GM12864 (cell line): Measurements from ENCODE around the gene CRIM1.

Source experiments
- DNase-seq: peaks from one replicate; pipeline ENCODE4 v3.0.0-alpha.2; 2011; ENCODE audit warnings: low read depth
- H3K4me3 ChIP-seq: 2 replicates; pipeline ENCODE4 v1.5.1; 2011; ENCODE audit warnings: mild to moderate bottlenecking, low read depth, low read length, control low read depth
- CTCF ChIP-seq: IDR thresholded peaks from 2 replicates; pipeline ENCODE4 v1.5.1; 2011; ENCODE audit warnings: low read depth, mild to moderate bottlenecking, moderate library complexity, low read length, control low read depth, inconsistent platforms; ENCODE audit errors: missing control alignments

The CRIM1 gene

GRCh38 chr2:36515538-36515937 lies 160.0 kb downstream of the CRIM1 start:
- H3K4me3 ChIP-seq, result no peak overlapping the region
- no peak for DNase-seq
- no peak for TF ChIP-seq CTCF

- H3K4me3 ChIP-seq, result no peak overlapping the region
- DNase-seq, result no peak
- TF ChIP-seq CTCF, result no peak
These were observed 160.7 kb downstream of the CRIM1 start for GRCh38 chr2:36516136-36516870.

DNA sequence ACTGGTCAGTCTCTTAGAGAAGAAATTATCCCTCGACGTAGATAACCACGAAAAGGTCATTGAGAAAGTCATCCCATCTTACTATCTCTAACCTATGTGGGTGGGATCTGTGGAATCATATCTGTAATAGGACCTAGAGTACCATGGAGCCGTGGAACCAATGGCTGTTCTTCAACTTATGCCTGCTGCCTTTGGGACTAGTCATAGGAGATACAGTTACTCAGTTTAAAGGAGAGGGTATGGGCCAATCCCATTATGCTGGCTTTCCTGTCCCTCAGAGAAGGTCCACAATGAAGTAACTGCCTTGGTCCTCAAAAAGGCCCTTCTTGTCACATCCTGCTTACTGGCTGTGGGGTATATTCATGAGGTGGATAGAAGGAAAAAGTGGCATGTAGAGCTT lies 164.9 kb downstream of the CRIM1 start:
- no peak overlapping the region for H3K4me3 ChIP-seq
- DNase-seq, result no peak
- no peak for TF ChIP-seq CTCF

GRCh38 chr2:36523153-36523552 lies 167.6 kb downstream of the CRIM1 start:
- DNase-seq, result no peak
- no peak for TF ChIP-seq CTCF

GRCh38 chr2:36525245-36525644 lies 169.7 kb downstream of the CRIM1 start:
- no peak for TF ChIP-seq CTCF
- DNase-seq, result no peak
- H3K4me3 ChIP-seq, result no peak overlapping the region

More at GRCh38 chr2:36523153-36523552, 167.6 kb downstream of the CRIM1 start:
- no peak overlapping the region for H3K4me3 ChIP-seq

- no peak for TF ChIP-seq CTCF
- DNase-seq, result no peak
These were observed 170.6 kb downstream of the CRIM1 start for GRCh38 chr2:36526226-36526625.

DNA sequence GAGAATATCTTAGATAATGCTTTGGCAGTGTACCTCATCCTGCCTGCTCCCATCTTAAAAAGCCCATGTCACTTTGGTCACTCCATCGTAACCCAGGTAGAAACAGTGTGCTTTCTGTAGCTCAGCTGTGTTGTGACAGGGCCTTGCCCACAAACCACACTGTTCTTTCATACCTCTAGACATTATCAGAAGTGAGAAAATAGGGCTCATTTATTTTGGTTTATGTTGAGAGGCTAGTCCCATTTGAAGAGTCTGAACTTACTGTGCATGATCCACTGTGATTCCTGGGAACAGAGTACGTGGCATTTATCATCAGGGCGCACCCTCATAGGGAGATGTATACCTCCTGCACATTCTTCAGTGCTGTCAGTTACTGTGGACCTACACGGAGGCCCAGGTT lies 172.7 kb downstream of the CRIM1 start:
- no peak for TF ChIP-seq CTCF
- no peak overlapping the region for H3K4me3 ChIP-seq
- DNase-seq, result no peak

More at GRCh38 chr2:36526226-36526625, 170.6 kb downstream of the CRIM1 start:
- H3K4me3 ChIP-seq, result no peak overlapping the region
